Measurements from ENCODE around the gene TBK1. TPM values are rescaled to one million over a fixed set of nuclear protein-coding genes. Genes with fewer than 3 reads are reported as not detected.
A peak's percentile ranks its signal among the peaks of the same experiment; 100 is the strongest.

Gene TBK1
- total RNA-seq, 3 donors from 2014 or later, result 16.2 to 23.0 (median 17.9) TPM

DNA sequence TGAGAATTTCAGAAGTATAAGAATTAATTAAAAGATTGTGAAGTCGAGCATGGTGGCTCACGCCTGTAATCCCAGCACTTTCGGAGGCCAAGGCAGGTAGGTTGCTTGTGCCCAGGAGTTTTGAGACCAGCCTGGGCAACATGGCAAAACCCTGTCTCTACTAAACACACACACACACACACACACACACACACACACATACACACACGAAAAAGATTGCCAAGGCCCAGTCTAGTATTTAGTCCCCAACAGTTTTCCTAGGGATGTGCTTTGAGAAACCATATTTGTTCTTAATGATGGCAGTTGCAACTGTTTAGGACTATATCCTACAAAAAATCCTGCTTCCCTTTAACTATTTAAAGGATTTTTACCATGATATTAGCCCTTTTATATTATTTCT, 6.0 kb downstream of the TBK1 start:
- ATAC-seq (no peak), DNase-seq (no peak)
- no peaks in the 10 kb centered on the region for H3K9me3 ChIP-seq
- TF ChIP-seq, protein P1, sequence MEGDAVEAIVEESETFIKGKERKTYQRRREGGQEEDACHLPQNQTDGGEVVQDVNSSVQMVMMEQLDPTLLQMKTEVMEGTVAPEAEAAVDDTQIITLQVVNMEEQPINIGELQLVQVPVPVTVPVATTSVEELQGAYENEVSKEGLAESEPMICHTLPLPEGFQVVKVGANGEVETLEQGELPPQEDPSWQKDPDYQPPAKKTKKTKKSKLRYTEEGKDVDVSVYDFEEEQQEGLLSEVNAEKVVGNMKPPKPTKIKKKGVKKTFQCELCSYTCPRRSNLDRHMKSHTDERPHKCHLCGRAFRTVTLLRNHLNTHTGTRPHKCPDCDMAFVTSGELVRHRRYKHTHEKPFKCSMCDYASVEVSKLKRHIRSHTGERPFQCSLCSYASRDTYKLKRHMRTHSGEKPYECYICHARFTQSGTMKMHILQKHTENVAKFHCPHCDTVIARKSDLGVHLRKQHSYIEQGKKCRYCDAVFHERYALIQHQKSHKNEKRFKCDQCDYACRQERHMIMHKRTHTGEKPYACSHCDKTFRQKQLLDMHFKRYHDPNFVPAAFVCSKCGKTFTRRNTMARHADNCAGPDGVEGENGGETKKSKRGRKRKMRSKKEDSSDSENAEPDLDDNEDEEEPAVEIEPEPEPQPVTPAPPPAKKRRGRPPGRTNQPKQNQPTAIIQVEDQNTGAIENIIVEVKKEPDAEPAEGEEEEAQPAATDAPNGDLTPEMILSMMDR (IDR thresholded peaks at IDR 0.05), result no peak
- intact Hi-C loops (cut with DNase I, micrococcal nuclease), result no loop called here
- no peak overlapping the region for H3K4me3 ChIP-seq
- peaks cover 8% of the 10 kb centered on the region for H3K4me1 ChIP-seq (ENCODE audit: low read depth)
- no peaks in the 10 kb centered on the region for H3K36me3 ChIP-seq (ENCODE audit: low read depth)

GRCh38 chr12:64459394-64459891, 7.5 kb downstream of the TBK1 start:
- ATAC-seq, result peak; percentile 46
- no peaks in the 10 kb centered on the region for H3K4me1 ChIP-seq (ENCODE audit: low read depth)
- H3K9me3 ChIP-seq, result no peaks in the 10 kb centered on the region
- TF ChIP-seq, protein P1 (IDR thresholded peaks at IDR 0.05), result no peak
- intact Hi-C loops (cut with DNase I, micrococcal nuclease), result no loop called here
- no peaks in the 10 kb centered on the region for H3K36me3 ChIP-seq (ENCODE audit: low read depth)
- peak in 1 of 3 donors; percentile 28 for DNase-seq
- no peak overlapping the region for H3K4me3 ChIP-seq

- no peak for DNase-seq
- TF ChIP-seq, protein P1 (IDR thresholded peaks at IDR 0.05), result no peak
- no peak for ATAC-seq
- no peaks in the 10 kb centered on the region for H3K4me1 ChIP-seq (ENCODE audit: low read depth)
- no peaks in the 10 kb centered on the region for H3K36me3 ChIP-seq (ENCODE audit: low read depth)
- H3K9me3 ChIP-seq, result no peaks in the 10 kb centered on the region
- no peak overlapping the region for H3K4me3 ChIP-seq
- intact Hi-C loops (cut with DNase I, micrococcal nuclease), result no loop called here
Measured at GRCh38 chr12:64461634-64462414, 9.9 kb downstream of the TBK1 start.

- DNase-seq, result no peak
- intact Hi-C loops (cut with DNase I, micrococcal nuclease), result no loop called here
- no peaks in the 10 kb centered on the region for H3K36me3 ChIP-seq (ENCODE audit: low read depth)
Measured at GRCh38 chr12:64466178-64466577, 14.3 kb downstream of the TBK1 start.

DNA sequence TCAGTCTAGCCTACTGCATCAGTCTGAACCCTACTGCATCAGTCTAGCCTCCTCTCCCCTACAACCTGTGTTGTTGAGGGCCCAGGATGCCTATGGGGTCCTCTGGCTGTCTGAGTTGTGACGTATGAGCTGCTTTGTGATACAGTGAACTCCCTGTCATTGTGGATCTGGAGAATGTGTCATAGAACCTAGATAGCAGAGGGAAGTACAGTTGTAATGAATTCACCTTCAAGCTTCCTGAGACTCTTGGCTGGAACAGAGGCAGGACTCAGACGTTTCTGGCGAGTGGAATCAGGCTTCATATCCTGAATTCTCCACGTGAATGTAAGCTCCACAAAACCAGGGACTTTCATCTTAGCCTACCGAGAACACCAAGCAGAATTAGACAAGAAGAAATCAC, 17.0 kb downstream of the TBK1 start:
- no peaks in the 10 kb centered on the region for H3K4me1 ChIP-seq (ENCODE audit: low read depth)
- no peaks in the 10 kb centered on the region for H3K9me3 ChIP-seq
- no peak overlapping the region for H3K4me3 ChIP-seq
- DNase-seq, result no peak
- intact Hi-C loops (cut with DNase I, micrococcal nuclease), result no loop called here
- TF ChIP-seq, protein P1 (IDR thresholded peaks at IDR 0.05), result no peak
- no peaks in the 10 kb centered on the region for H3K36me3 ChIP-seq (ENCODE audit: low read depth)
- no peak for ATAC-seq

More at GRCh38 chr12:64466178-64466577, 14.3 kb downstream of the TBK1 start:
- TF ChIP-seq, protein P1 (IDR thresholded peaks at IDR 0.05), result no peak
- Histone ChIP-seq H3K4me3 (no peak overlapping the region), H3K9me3 (no peaks in the 10 kb centered on the region), H3K4me1 (ENCODE audit: low read depth) (no peaks in the 10 kb centered on the region)
- no peak for ATAC-seq
